B cell (primary cell): ENCODE results near the gene PBX1.

Experiments
- CTCF ChIP-seq: fragments of 200-600 bp; IDR thresholded peaks from one replicate; pipeline ENCODE4 v1.8.0; 2022; ENCODE audit warnings: antibody characterized with exemption, mild to moderate bottlenecking
- EZH2 ChIP-seq: IDR thresholded peaks from 2 replicates; pipeline ENCODE4 v1.6.1; 2012; ENCODE audit warnings: borderline replicate concordance, low read depth, mild to moderate bottlenecking, moderate library complexity, low read length; ENCODE audit not compliant: insufficient read depth, poor library complexity, severe bottlenecking

GRCh38 chr1:164662955-164663354 lies 104.0 kb downstream of the PBX1 start:
- TF ChIP-seq CTCF (no peak), EZH2 (no peak)
